ES-I3 (cell line): ENCODE data around the gene GNG11.

Experiments used
- H3K36me3 ChIP-seq: 2 replicates; pipeline ENCODE4 v1.6.1; 2013; ENCODE audit warnings: mild to moderate bottlenecking, low read length, control low read depth, moderate library complexity; ENCODE audit not compliant: insufficient read depth
- H3K4me1 ChIP-seq: 2 replicates; pipeline ENCODE4 v1.6.1; 2013; ENCODE audit warnings: mild to moderate bottlenecking, control low read depth, low read length; ENCODE audit not compliant: insufficient read depth
- H3K9ac ChIP-seq: 2 replicates; pipeline ENCODE4 v1.6.1; 2013; ENCODE audit warnings: low read depth, mild to moderate bottlenecking, low read length, moderate library complexity
- H3K9me3 ChIP-seq: 2 replicates; pipeline ENCODE4 v1.6.1; 2013; ENCODE audit warnings: mild to moderate bottlenecking, low read length, moderate library complexity; ENCODE audit not compliant: control insufficient read depth, insufficient read depth

Gene GNG11

DNA sequence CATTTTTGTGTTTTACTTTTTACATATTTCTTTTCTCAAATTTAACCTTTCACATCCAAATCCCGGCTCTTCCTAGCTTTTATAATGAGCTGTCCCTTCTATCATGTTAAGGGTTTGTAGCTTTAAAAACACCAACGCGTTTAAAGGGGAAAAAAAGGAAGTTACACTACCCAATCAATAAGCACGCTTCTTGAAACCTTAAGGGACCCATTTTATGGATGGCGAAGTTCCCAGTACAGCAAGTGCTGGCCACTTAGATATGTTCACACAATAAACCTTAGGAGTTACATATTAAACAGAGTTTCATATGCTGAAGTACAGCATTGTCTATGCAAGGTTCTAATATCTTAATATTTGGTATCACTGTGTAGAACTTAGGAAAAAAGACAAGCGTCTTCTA lies 1.8 kb downstream of the GNG11 start:
- Histone ChIP-seq H3K36me3 (no peaks in the 10 kb centered on the region), H3K9ac (no peak overlapping the region), H3K9me3 (no peaks in the 10 kb centered on the region), H3K4me1 (peaks cover 10% of the 10 kb centered on the region)

DNA sequence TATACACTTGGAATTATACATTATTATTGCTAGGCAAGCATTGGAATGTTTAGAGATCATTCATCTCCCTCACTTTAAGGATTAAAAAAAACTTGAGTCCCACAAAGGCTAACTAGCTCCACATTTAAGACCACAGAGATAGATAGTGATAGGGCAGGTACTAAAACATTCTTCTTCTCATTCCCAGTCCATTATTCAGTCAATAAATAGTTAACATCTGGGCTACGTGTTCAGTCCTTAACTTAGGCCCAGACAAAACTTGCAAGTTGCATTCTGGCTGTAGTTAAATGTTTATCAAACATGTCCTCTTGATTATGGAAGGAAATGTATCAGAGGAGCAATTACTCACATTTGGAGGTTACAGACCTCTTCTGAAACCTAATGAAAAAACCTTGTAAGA lies 2.4 kb downstream of the GNG11 start:
- Histone ChIP-seq H3K9me3 (no peaks in the 10 kb centered on the region), H3K36me3 (no peaks in the 10 kb centered on the region), H3K4me1 (peaks cover 10% of the 10 kb centered on the region), H3K9ac (no peak overlapping the region)

DNA sequence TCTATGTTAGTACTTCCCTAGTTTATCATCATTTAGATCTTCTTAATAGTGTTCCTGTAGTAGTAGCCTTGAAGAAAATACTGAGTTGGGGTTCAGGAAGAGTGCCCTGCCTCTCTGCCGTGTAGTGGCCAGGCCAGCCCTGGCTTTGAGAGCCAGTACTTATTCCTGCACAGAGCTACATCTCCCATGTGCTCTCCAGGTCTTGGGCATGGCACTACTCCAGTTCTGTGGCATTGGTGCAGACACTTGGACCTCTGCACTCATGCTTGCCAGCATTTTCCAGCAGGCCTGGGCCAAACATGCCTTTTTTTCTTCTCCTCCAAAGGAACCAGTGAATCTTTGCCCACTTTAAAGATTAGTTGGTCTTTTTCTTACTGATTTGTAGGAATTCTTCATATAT lies 5.3 kb downstream of the GNG11 start:
- Histone ChIP-seq H3K9me3 (no peaks in the 10 kb centered on the region), H3K9ac (no peak overlapping the region), H3K36me3 (no peaks in the 10 kb centered on the region), H3K4me1 (peaks cover 3% of the 10 kb centered on the region; the same call in 1 of the 2 replicates)

DNA sequence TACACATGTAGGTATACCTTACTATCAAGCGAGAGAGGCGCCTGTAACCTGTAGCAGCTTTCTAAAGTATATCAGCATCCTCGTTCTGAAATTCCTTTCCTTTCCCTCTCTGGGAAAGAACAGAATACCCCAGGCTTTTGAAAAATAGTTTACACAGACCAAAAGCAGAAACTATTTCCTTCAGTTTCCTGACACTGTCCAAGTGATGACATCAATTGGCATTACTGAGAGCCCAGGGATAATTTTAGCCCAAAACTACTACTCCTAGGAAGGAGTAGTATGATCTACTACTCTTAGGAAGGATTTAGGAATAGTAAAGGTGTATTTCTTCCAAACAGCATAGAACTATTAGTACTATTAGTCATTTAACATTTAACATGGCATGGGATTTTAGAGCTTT lies 6.0 kb downstream of the GNG11 start:
- H3K36me3 ChIP-seq, result no peaks in the 10 kb centered on the region
- H3K4me1 ChIP-seq, result peaks cover 3% of the 10 kb centered on the region; the same call in 1 of the 2 replicates

DNA sequence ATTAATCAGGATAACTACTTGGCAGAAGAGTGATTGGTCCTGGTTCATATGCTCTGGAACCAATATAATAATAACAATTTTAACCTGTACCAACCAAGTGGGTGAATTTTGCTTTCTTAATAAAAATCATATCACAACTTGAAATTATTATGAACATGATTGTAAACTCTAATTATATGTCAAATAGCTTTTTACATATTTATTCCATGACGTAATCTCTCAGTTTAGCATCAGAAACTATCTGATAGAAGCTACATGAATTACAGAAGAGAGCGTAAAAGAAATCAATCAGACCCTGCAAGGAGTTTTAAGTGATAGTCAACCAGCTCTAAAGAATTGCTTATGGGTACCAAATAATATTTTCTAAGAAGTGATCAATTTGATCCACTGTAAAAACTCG lies 10.1 kb downstream of the GNG11 start:
- no peaks in the 10 kb centered on the region for H3K9me3 ChIP-seq
- no peaks in the 10 kb centered on the region for H3K36me3 ChIP-seq
- no peaks in the 10 kb centered on the region for H3K4me1 ChIP-seq
- no peak overlapping the region for H3K9ac ChIP-seq

More for the DNA sequence above, 6.0 kb downstream of the GNG11 start:
- Histone ChIP-seq H3K9ac (no peak overlapping the region), H3K9me3 (no peaks in the 10 kb centered on the region)

DNA sequence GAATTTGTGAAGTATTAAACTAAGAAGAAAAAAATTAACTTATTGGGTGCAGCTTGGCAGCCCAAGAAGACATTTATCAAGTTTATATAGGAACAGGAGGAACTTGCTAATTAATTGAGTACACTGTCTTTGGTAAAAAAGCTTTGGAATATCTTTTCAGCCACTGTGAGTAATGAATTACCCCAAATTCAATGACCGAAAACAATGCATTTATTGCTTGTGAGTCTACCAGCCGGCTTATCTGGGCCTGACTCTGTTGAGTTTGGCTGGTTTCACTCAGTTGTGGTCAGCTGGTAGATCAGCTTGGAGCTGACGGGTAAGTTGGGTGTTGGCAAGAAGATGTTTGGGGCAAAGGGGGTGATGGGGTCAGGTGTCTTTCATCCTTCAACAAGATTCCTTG lies 11.6 kb downstream of the GNG11 start:
- no peaks in the 10 kb centered on the region for H3K9me3 ChIP-seq
- H3K9ac ChIP-seq, result no peak overlapping the region
- no peaks in the 10 kb centered on the region for H3K4me1 ChIP-seq
- no peaks in the 10 kb centered on the region for H3K36me3 ChIP-seq

DNA sequence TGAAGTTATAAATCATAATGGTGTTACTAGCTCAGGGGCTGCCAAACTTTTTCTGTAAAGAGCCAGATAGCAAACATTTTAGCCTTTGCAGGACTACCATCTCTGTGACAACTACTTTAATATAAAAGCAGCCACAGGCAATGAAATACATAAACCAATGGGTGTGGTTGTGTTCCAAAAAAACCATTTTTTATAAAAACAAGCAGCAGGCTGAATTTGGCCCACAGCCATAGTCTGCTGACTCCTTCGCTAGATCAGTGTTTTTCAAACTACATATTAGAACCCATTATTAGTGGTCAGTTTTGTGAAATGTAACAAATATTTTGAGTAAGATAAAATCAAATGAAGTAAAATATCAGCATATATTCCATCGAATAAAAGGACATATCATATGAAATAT lies 13.6 kb downstream of the GNG11 start:
- Histone ChIP-seq H3K4me1 (no peaks in the 10 kb centered on the region), H3K9ac (no peak overlapping the region), H3K9me3 (no peaks in the 10 kb centered on the region), H3K36me3 (no peaks in the 10 kb centered on the region)

DNA sequence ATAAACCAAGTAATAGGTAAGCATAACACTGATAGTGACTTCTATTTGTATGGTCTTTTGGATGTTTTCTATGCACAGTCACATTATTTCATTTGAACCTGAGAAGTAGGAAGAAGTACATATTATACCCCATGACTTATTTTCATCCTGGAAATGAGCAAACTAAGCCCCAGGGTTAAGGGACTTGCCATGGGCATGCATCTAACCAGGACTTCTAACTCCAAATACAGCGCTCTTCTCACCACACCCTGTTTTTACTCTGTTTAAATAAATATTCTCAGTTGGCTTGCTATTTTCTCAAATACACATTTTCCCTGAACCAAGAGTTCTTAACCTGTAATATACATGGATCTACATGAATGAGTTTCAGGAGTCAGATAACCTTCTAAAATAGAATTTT lies 16.3 kb downstream of the GNG11 start:
- Histone ChIP-seq H3K36me3 (no peaks in the 10 kb centered on the region), H3K9ac (no peak overlapping the region), H3K4me1 (no peaks in the 10 kb centered on the region), H3K9me3 (no peaks in the 10 kb centered on the region)

DNA sequence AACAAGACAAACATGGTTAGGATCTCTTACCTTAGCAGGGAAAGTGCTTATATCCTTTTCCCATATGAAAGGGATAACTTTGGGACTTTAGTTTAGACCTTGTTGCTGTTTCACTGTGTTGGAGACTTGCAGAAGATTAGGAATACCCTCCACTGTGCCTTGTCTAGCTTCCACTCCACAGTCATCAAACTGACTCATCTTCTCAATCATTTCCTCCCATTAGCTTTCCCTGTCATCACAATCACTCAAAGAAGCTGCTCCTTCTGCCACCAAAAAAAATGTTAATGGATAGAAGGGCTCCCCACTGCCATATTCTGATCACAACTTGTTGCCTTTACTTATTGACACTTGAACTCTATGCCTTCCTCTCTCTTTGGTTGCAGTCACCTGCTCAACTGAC lies 16.8 kb downstream of the GNG11 start:
- no peaks in the 10 kb centered on the region for H3K9me3 ChIP-seq
- no peaks in the 10 kb centered on the region for H3K36me3 ChIP-seq
- H3K4me1 ChIP-seq, result no peaks in the 10 kb centered on the region
- no peak overlapping the region for H3K9ac ChIP-seq

DNA sequence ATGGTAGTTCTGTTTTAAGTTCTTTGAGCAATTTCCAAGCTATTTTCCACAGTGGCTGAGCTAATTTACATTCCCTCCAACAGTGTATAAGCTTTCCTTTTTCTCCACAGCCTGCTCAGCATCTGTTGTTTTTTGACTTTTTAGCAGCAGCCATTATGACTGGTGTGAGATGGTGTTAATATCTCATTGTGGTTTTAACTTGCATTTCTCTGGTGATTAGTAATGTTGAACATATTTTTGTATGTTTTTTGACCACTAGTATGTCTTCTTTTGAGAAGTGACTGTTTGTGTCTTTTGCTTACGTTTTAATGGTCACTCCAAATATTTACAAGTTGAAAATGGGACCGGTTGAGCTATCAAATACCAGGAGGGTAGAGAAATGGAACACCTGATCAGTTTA lies 20.4 kb downstream of the GNG11 start:
- Histone ChIP-seq H3K9ac (no peak overlapping the region), H3K4me1 (no peaks in the 10 kb centered on the region), H3K36me3 (no peaks in the 10 kb centered on the region), H3K9me3 (no peaks in the 10 kb centered on the region)

DNA sequence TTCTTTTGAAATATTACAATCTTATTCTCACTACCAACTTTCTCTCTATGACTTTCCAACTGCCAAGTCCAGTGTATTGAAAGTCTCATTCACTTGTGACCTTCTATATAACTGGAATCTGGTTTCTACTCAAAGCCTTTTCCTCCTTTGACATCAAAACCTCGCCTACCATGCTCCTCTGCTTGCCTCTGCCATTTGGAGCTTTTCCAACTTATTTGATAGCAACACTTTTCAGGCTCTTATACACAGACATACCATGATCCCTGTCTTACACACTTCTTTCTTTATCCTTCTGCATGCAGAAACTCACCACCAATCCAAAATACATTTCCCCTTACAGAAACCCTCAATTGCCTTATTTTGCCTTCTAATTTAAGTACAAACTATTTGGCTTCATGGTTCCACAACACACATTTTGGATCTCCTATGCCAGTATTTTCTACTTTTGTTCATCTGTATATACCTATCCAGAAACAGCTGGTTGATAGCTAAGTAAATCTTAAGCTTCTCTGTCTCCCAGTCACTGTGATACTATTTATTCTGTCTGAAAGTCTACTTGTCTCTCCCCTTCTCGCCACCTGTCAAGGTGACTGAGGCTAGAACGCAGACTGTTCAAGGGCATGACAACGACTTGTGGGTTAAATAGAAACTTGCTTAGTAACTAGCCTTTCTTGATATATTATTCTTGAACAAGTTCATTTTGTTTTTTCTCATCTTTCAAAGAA lies 22.4 kb downstream of the GNG11 start:
- Histone ChIP-seq H3K36me3 (no peaks in the 10 kb centered on the region), H3K9me3 (no peaks in the 10 kb centered on the region), H3K4me1 (no peaks in the 10 kb centered on the region), H3K9ac (no peak overlapping the region)

DNA sequence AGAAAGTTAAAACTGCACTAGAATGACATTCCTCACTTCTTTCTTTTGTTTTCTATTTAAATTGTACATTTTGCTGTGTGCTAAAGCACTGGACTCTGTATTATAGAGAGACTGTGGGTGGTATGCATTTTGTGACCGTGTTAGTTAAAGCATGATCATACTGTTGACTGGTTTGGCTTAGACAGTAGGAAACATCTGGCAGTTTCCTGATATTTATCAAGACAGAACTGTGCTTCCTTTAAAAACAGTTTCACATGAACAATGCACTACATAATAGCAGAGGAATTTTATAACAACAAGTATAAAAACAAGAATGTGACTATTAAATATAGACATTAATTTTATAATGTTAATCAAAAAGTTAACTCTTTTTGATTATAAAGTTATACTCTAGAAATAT lies 23.1 kb downstream of the GNG11 start:
- Histone ChIP-seq H3K9ac (no peak overlapping the region), H3K9me3 (no peaks in the 10 kb centered on the region), H3K4me1 (no peaks in the 10 kb centered on the region), H3K36me3 (no peaks in the 10 kb centered on the region)

DNA sequence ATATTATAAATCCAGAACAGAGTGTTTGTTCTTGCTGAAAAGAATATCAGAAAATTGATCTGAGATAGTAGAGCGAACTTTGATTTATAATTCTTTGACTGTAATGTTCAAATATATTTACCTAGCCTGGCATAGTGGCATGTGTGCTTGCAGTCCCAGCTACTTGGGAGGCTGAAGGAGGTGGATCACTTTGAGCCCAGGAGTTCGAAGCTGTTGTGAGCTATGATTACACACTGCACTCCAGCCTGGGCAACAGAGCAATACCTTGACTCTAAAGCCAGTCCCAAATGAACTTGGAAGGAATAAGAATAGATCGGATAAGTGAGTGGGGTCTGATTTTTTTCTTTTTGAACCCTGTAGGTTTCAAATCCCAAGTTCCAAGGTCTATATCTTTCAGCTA lies 23.5 kb downstream of the GNG11 start:
- H3K9me3 ChIP-seq, result no peaks in the 10 kb centered on the region
- H3K9ac ChIP-seq, result no peak overlapping the region
- no peaks in the 10 kb centered on the region for H3K36me3 ChIP-seq
- no peaks in the 10 kb centered on the region for H3K4me1 ChIP-seq

DNA sequence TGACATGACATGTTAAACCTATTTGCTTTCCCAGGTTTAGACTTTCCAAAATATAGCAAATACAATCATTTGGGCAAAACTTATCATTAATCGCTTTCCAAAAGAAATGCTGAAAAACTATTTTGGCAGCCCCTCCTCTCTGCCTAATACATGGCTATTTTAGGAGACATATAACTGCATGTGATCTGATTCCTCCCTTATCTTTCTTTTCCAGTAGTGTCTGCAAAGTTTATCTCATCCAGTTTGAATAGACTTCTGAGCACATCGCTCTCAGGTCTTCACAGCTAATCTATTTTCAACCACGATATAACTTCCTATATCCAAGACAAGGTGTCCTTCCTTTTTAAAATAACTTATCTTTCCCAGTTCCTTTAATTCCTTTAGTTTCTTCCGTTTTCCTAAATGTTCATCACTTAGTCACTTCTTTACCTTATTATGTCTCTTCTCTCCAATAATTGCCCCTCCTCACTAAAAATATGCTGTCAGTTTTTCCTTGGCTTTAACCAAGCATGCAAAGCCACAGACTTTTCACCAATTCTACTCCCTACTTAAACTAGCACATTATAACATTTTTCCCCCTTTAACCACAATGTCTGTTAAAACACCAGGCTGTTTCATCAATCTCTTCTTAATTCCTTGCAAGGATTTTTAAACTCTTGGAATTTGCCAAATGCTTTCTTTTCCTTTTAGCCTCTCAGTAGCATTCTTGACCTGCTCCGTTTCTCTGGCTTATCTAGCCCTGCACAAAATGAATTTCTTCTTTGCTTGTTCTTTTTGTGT lies 24.4 kb downstream of the GNG11 start:
- Histone ChIP-seq H3K36me3 (no peaks in the 10 kb centered on the region), H3K9me3 (no peaks in the 10 kb centered on the region), H3K9ac (no peak overlapping the region), H3K4me1 (no peaks in the 10 kb centered on the region)

DNA sequence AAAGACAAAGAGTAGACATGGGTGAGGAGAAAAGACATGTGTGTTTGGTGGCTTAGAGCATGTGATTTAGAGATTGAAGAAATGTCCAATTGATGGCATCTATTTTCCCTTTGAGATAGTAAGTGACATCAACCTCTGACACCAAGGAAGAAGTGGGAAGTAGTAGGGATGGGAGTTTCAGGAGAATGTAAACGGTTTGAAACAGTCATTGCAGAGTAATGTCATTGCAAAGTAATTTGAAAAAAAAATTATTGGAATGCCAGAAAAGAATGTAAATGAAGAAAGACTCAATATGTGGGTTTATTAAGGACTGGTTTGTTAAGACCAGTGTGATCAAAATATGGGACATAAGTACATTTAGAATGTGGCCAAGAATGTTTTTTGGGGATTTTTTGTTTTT lies 26.6 kb downstream of the GNG11 start:
- Histone ChIP-seq H3K36me3 (no peaks in the 10 kb centered on the region), H3K4me1 (no peaks in the 10 kb centered on the region), H3K9me3 (no peaks in the 10 kb centered on the region), H3K9ac (no peak overlapping the region)
